Osteoblast (primary cell): Measurements from ENCODE around the gene MATK. TPM values are rescaled to one million over a fixed set of nuclear protein-coding genes. Genes with fewer than 3 reads are reported as not detected.
A peak's percentile ranks its signal among the peaks of the same experiment; 100 is the strongest.

Source experiments
- DNase-seq: peaks from one replicate; pipeline ENCODE4 v3.0.0; 2011; ENCODE audit warnings: low spot score, mixed read lengths; ENCODE audit not compliant: insufficient read length; ENCODE audit errors: missing footprints
- H2AFZ ChIP-seq: 2 replicates; pipeline ENCODE4 v1.6.0; 2011; ENCODE audit warnings: mild to moderate bottlenecking, low read length
- H3K27ac ChIP-seq: 2 replicates; pipeline ENCODE4 v1.5.1; 2011; ENCODE audit warnings: mild to moderate bottlenecking, low read depth, low read length, moderate library complexity
- H3K27me3 ChIP-seq: 2 replicates; pipeline ENCODE4 v1.6.0; 2012; ENCODE audit warnings: mild to moderate bottlenecking, control low read depth, inconsistent platforms, low read length, moderate library complexity; ENCODE audit not compliant: insufficient read depth
- H3K36me3 ChIP-seq: 2 replicates; pipeline ENCODE4 v1.5.1; 2011; ENCODE audit warnings: mild to moderate bottlenecking, low read length, control low read depth, moderate library complexity; ENCODE audit not compliant: insufficient read depth
- H3K4me1 ChIP-seq: 2 replicates; pipeline ENCODE4 v1.5.1; 2011; ENCODE audit warnings: mild to moderate bottlenecking, low read length, control low read depth, moderate library complexity; ENCODE audit not compliant: insufficient read depth
- H3K4me2 ChIP-seq: 2 replicates; pipeline ENCODE4 v1.6.0; 2011; ENCODE audit warnings: mild to moderate bottlenecking, low read length; ENCODE audit not compliant: insufficient read depth
- H3K4me3 ChIP-seq: fragments of 200-600 bp; sonication (generic); 3 replicates; pipeline ENCODE4 v1.5.1; 2012; ENCODE audit warnings: mild to moderate bottlenecking, low read length, inconsistent platforms; ENCODE audit not compliant: insufficient read depth
- H3K79me2 ChIP-seq: 2 replicates; pipeline ENCODE4 v1.6.0; 2012; ENCODE audit warnings: mild to moderate bottlenecking, low read length, control low read depth, inconsistent platforms; ENCODE audit not compliant: insufficient read depth
- H3K9me3 ChIP-seq: 2 replicates; pipeline ENCODE4 v1.5.1; 2011; ENCODE audit warnings: low read depth, low read length, control low read depth
- H4K20me1 ChIP-seq: 2 replicates; pipeline ENCODE4 v1.6.0; 2012; ENCODE audit warnings: mild to moderate bottlenecking, low read length, control low read depth; ENCODE audit not compliant: insufficient read depth
- total RNA-seq: library from RNA; depleted of rRNA; stranded (reverse); fragments of >200 nt; gene quantifications from 2 replicates; pipeline ENCODE4 v1.2.3, GENCODE V29; 2012
- TF ChIP-seq, protein P1 (sequence below): IDR thresholded peaks from 2 replicates; pipeline ENCODE4 v1.5.1; 2011; ENCODE audit warnings: mild to moderate bottlenecking, low read depth, low read length, moderate library complexity; ENCODE audit errors: extremely low read depth

MATK gene
- total RNA-seq, 1 donor = not detected

DNA sequence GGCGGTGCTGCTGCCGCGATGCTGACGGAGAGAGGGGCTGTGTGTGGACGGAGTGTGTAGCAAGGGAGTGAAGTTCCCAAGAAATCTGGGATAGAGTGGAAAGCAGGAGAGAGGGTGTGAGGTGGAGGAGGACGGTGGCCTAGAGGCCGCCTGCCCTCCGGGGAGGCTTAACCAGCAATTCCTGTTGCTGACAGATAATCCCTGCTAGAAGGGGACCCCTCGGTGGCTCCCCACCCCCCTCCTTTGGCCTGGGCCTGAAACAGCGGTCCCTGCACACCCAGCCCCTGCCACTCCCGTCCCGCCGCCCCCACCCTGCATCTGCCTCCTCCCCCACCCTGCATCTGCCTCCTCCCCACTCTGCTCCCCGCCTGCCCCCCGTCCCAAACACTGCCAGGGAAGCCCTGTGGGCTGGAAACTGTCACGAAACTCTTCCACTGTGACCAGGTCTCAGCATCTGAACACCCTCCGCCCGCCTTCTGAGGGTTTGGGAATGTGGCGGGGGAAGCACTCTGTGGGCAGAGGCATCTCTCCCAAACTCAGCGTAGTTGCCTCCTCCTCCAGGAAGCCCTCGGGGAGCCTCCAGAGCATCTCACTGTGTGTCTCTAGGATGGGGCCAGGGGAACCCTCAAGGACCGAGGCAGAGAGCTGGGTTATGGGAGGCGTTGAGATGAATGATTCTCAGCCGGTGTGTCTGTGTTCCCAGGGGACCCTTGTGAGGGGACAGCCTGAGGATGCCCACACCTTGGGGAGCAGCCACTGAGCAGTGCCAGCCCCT, 17.1 kb upstream of the MATK start:
- H3K4me1 ChIP-seq = no peaks in the 10 kb centered on the region
- no peak overlapping the region for H2AFZ ChIP-seq
- no peak overlapping the region for H3K4me2 ChIP-seq
- no peaks in the 10 kb centered on the region for H3K36me3 ChIP-seq
- peaks cover 25% of the 10 kb centered on the region for H3K27me3 ChIP-seq
- H3K4me3 ChIP-seq = no peak overlapping the region
- H3K27ac ChIP-seq = no peak overlapping the region
- DNase-seq = no peak
- TF ChIP-seq, protein P1, sequence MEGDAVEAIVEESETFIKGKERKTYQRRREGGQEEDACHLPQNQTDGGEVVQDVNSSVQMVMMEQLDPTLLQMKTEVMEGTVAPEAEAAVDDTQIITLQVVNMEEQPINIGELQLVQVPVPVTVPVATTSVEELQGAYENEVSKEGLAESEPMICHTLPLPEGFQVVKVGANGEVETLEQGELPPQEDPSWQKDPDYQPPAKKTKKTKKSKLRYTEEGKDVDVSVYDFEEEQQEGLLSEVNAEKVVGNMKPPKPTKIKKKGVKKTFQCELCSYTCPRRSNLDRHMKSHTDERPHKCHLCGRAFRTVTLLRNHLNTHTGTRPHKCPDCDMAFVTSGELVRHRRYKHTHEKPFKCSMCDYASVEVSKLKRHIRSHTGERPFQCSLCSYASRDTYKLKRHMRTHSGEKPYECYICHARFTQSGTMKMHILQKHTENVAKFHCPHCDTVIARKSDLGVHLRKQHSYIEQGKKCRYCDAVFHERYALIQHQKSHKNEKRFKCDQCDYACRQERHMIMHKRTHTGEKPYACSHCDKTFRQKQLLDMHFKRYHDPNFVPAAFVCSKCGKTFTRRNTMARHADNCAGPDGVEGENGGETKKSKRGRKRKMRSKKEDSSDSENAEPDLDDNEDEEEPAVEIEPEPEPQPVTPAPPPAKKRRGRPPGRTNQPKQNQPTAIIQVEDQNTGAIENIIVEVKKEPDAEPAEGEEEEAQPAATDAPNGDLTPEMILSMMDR = no peak
- no peaks in the 10 kb centered on the region for H4K20me1 ChIP-seq
- H3K9me3 ChIP-seq = no peaks in the 10 kb centered on the region
- no peaks in the 10 kb centered on the region for H3K79me2 ChIP-seq

DNA sequence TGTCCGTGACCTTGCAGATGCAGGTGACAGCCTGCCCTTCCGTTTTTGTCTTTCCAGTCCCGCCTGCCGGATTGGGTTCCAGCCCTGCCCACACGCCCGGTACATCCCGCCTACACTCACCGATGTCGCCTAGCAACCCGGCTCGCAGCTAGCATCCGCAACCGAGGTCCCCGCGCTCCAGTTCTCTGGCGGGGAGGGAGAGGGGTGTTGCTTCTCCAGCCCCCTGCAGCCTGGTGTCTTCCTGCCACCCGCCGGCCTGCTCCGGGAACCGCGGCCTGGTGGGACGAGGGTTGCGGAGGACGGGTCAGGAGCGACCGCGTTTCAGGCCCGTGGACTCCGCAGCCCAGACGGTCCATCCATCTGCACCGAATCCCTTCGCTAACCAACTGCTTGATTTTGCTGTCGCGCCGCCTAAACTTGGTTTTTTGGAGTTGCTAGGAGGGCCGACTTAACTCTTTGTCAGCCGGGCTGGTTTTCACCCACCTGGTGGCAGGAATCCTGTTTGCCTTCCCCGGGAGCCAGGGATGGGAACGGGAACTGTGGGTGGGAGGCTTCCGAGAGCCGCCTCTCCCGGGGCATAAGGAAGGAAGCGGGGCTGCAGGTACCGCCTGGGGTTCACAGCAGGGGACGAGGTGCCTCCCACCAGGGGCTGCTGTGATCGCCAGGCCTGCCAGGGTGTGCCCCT, 15.4 kb upstream of the MATK start:
- no peaks in the 10 kb centered on the region for H3K79me2 ChIP-seq
- H2AFZ ChIP-seq = no peak overlapping the region
- no peaks in the 10 kb centered on the region for H4K20me1 ChIP-seq
- no peak overlapping the region for H3K27ac ChIP-seq
- H3K27me3 ChIP-seq = peaks cover 21% of the 10 kb centered on the region
- H3K36me3 ChIP-seq = no peaks in the 10 kb centered on the region
- no peak overlapping the region for H3K4me2 ChIP-seq
- H3K4me1 ChIP-seq = no peaks in the 10 kb centered on the region
- H3K4me3 ChIP-seq = no peak overlapping the region
- DNase-seq = peak; percentile 53
- H3K9me3 ChIP-seq = no peaks in the 10 kb centered on the region
- TF ChIP-seq, protein P1 = peak; percentile 10

GRCh38 chr19:3800996-3801395, 14.8 kb upstream of the MATK start:
- Histone ChIP-seq H3K27ac (no peak overlapping the region), H3K9me3 (no peaks in the 10 kb centered on the region), H4K20me1 (no peaks in the 10 kb centered on the region), H2AFZ (no peak overlapping the region), H3K36me3 (no peaks in the 10 kb centered on the region), H3K4me3 (no peak overlapping the region), H3K4me2 (no peak overlapping the region), H3K4me1 (no peaks in the 10 kb centered on the region), H3K27me3 (peaks cover 21% of the 10 kb centered on the region), H3K79me2 (no peaks in the 10 kb centered on the region)
- TF ChIP-seq, protein P1 = no peak
- DNase-seq = peak; percentile 39

DNA sequence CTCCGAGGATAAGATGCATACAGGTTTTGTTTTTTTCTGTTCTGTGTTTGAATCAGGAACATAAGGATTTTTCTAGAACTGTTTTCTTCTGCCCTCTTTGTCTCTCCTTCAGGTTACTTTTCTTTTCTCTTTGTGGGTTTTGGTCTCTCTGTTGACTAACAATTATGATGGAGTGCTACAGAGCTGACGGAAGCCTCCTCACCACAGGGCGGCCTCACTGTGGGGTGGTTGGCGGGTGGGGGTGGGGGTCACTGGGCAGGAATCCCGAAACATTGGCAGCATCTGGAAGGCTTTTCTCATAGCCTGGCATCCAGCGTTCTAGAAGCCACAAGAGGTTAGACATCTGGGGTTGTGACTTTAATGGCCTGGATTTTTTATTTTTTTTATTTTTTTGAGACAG, 12.0 kb upstream of the MATK start:
- Histone ChIP-seq H3K27me3 (peaks cover 21% of the 10 kb centered on the region), H4K20me1 (no peaks in the 10 kb centered on the region), H3K27ac (no peak overlapping the region), H3K4me1 (no peaks in the 10 kb centered on the region), H3K9me3 (no peaks in the 10 kb centered on the region), H3K4me3 (no peak overlapping the region), H3K79me2 (no peaks in the 10 kb centered on the region), H2AFZ (no peak overlapping the region), H3K36me3 (no peaks in the 10 kb centered on the region), H3K4me2 (no peak overlapping the region)
- DNase-seq = peak; percentile 53
- TF ChIP-seq, protein P1 = no peak
